ENCODE results near the gene TRIML2. TPM values are rescaled to one million over a fixed set of nuclear protein-coding genes. Genes with fewer than 3 reads are reported as not detected.
"Not testable (repeated sequence)": the region's sequence is repeated elsewhere in the genome, so short reads cannot be mapped to it uniquely, and the experiment has no call there.

Gene TRIML2
- total and polyA plus RNA-seq, 5 experiments from 2014 or later = not detected

DNA sequence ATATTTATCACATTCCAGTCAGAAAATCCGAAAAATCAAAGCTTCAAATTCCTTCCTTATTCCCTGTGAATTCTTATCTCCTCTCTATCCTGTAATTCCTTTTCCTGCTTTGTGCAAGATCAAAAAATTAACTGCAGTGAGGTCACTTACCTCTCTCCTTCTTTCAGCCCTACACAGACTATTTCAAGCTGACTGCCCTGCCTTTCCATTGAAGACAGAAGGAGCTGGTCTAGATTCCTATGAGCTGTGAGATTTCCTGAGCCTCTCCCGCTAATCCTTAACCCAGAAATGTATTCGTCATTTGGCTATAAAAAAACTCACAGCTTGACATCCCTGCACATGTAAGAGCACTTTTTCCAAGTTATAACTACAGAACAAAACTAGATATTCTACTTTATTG lies 26.6 kb downstream of the TRIML2 start:
- no peaks in the 10 kb centered on the region for H3K27me3 Mint-ChIP-seq
- no peaks in the 10 kb centered on the region for H3K36me3 Mint-ChIP-seq
- DNase-seq (no peak), ATAC-seq (no peak)
- POLR2A ChIA-PET = no interaction called here
- H3K27ac Mint-ChIP-seq = no peak overlapping the region
- H3K9me3 Mint-ChIP-seq = peaks cover 4 to 39% (median 16%) of the 10 kb centered on the region in 9 donors
- H3K4me1 Mint-ChIP-seq = no peaks in the 10 kb centered on the region
- H3K4me3 Mint-ChIP-seq = no peak overlapping the region

DNA sequence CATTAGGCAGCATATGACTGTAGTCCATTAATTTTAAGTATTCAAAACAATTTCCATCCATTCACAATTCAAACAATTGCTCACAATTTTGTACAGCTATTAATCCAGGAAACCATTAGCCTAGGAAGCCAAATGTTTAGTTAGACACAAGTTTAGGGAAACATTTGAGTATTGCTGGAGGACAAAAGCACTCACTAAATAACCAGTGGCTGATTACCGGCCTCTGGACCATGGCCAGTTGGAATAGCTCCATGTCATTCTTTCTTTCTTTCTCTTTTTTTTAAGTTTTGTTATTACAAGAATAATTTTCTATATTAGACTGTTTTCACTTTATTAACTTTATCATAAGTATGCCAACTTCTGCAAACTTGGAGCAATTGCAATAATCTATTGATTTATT lies 31.3 kb downstream of the TRIML2 start:
- Mint-ChIP-seq H3K4me3 (no peak overlapping the region), H3K36me3 (no peaks in the 10 kb centered on the region), H3K4me1 (no peaks in the 10 kb centered on the region), H3K27ac (no peak overlapping the region), H3K9me3 (peaks cover 3 to 25% (median 12%) of the 10 kb centered on the region in 9 donors), H3K27me3 (no peaks in the 10 kb centered on the region)
- DNase-seq (no peak), ATAC-seq (no peak)
- POLR2A ChIA-PET = no interaction called here

DNA sequence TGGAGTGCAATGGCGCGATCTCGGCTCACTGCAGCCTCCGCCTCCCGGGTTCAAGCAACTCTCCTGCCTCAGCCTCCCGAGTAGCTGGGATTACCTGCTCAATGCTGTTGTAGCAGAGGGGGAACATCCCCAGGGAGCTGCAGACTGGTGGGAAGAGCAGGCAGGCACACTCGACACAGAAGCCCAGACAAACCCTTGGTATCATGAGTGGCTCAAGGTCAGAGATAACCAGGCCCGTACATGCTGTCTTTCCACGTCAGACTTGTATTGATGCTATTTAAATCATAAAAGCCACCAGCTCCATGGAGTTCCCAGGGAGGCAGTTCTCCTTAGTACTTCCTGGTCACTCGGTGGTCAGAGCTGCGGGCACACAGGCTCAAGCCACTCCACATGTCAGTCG lies 33.2 kb downstream of the TRIML2 start:
- Mint-ChIP-seq H3K9me3 (peaks cover 0 to 16% (median 10%) of the 10 kb centered on the region in 9 donors), H3K4me3 (no peak overlapping the region), H3K27me3 (no peaks in the 10 kb centered on the region), H3K36me3 (no peaks in the 10 kb centered on the region), H3K4me1 (no peaks in the 10 kb centered on the region), H3K27ac (no peak overlapping the region)
- ATAC-seq (no peak), DNase-seq (no peak)
- POLR2A ChIA-PET = no interaction called here

GRCh38 chr4:188061083-188061482 lies 48.3 kb downstream of the TRIML2 start:
- no peak overlapping the region for H3K27ac Mint-ChIP-seq
- POLR2A ChIA-PET = no interaction called here

DNA sequence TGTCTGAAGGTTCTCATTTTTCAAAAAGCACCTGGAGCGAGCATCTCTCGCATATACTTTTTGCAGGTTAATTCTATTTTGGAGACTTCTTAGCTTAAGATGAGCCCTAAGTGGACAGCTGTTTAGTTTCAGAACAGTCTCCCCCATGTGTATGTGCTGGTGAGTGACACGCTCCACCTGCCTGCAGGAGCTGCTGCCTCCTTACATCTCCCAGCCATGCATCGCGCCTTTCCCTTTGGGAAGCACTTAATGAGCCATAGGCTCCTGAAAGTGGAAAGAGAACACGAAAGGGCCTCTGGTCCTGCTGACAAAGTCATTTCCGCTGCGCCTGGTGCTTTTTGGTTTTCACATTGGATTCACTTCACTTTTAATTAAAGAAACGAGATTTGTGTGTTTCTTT lies 56.1 kb downstream of the TRIML2 start:
- Mint-ChIP-seq H3K27me3 (no peaks in the 10 kb centered on the region), H3K4me1 (no peaks in the 10 kb centered on the region), H3K9me3 (peaks cover 0 to 21% (median 9%) of the 10 kb centered on the region in 9 donors), H3K4me3 (no peak overlapping the region), H3K36me3 (no peaks in the 10 kb centered on the region), H3K27ac (no peak overlapping the region)
- DNase-seq (no peak), ATAC-seq (no peak)
- POLR2A ChIA-PET = no interaction called here

More at GRCh38 chr4:188061083-188061482, 48.3 kb downstream of the TRIML2 start:
- ATAC-seq (no peak), DNase-seq (no peak)
- no peaks in the 10 kb centered on the region for H3K36me3 Mint-ChIP-seq
- peaks cover 0 to 11% (median 3%) of the 10 kb centered on the region in 9 donors for H3K9me3 Mint-ChIP-seq
- no peaks in the 10 kb centered on the region for H3K4me1 Mint-ChIP-seq
- H3K4me3 Mint-ChIP-seq = no peak overlapping the region
- no peaks in the 10 kb centered on the region for H3K27me3 Mint-ChIP-seq

- DNase-seq (no peak), ATAC-seq (no peak)
- Mint-ChIP-seq H3K4me1 (no peaks in the 10 kb centered on the region), H3K27ac (no peak overlapping the region), H3K9me3 (peaks cover 0 to 20% (median 7%) of the 10 kb centered on the region in 9 donors), H3K27me3 (no peaks in the 10 kb centered on the region), H3K36me3 (no peaks in the 10 kb centered on the region), H3K4me3 (no peak overlapping the region)
- POLR2A ChIA-PET = no interaction called here
Measured at GRCh38 chr4:188046657-188047056, 62.7 kb downstream of the TRIML2 start.

- H3K27me3 Mint-ChIP-seq, H3K4me3 Mint-ChIP-seq, DNase-seq, H3K36me3 Mint-ChIP-seq, H3K4me1 Mint-ChIP-seq, ATAC-seq, H3K27ac Mint-ChIP-seq, POLR2A ChIA-PET: not testable (repeated sequence)
- peaks cover 0 to 29% (median 8%) of the 10 kb centered on the region in 9 donors for H3K9me3 Mint-ChIP-seq
Measured at GRCh38 chr4:188045461-188045860, 63.9 kb downstream of the TRIML2 start.

DNA sequence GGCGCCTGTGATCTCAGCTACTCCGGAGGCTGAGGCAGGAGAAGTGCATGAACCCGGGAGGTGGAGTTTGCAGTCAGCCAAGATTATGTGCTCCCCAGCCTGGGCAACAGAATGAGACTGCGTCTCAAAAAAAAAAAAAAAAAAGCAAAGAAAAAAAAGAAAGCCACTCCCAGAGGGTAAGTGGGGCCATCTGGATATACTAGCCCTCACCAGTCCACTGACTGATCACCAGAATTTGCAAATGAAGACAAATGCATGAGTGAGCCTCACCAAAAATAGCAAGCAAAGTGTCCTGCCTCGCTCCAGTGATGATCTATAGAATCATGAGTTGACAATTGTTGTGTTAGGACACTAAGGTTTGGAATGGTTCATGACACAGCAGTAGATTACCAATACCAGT lies 66.2 kb downstream of the TRIML2 start:
- Mint-ChIP-seq H3K27me3 (no peaks in the 10 kb centered on the region), H3K9me3 (peaks cover 0 to 35% (median 8%) of the 10 kb centered on the region in 9 donors), H3K4me3 (no peak overlapping the region), H3K27ac (no peak overlapping the region), H3K36me3 (no peaks in the 10 kb centered on the region), H3K4me1 (no peaks in the 10 kb centered on the region)
- POLR2A ChIA-PET = no interaction called here
- DNase-seq = no peak
- ATAC-seq = no peak

- ATAC-seq (no peak), DNase-seq (no peak)
- Mint-ChIP-seq H3K27me3 (no peaks in the 10 kb centered on the region), H3K4me3 (no peak overlapping the region), H3K4me1 (no peaks in the 10 kb centered on the region), H3K36me3 (no peaks in the 10 kb centered on the region), H3K9me3 (peaks cover 0 to 35% (median 8%) of the 10 kb centered on the region in 9 donors), H3K27ac (no peak overlapping the region)
- POLR2A ChIA-PET = no interaction called here
Measured at GRCh38 chr4:188042191-188042590, 67.2 kb downstream of the TRIML2 start.

DNA sequence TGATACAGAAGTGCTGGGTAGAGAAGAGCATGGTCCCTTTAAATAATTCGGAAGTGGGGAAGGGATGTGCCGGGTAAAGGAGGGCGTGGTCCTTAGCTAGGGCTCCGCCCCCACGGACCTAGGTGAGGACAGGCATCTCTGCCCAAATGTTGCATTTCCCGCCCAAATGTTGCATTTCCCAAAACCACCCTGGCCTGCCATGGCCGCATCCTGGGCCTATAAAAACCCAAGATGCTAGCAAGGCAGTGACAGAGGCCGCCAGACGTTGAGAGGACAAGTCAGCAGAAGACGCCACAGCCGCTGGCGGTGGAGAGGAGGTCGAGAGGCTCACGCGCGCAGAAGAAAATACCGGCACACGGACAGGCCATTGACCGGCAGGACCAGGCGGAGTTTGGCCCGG lies 67.7 kb downstream of the TRIML2 start:
- Mint-ChIP-seq H3K27me3 (no peaks in the 10 kb centered on the region), H3K36me3 (no peaks in the 10 kb centered on the region), H3K4me3 (no peak overlapping the region), H3K9me3 (peaks cover 0 to 35% (median 8%) of the 10 kb centered on the region in 9 donors), H3K27ac (no peak overlapping the region), H3K4me1 (no peaks in the 10 kb centered on the region)
- no peak for ATAC-seq
- POLR2A ChIA-PET = no interaction called here
- DNase-seq = no peak

Other genes starting within 250 kb of the TRIML2 start
- gene ZFP42, start 113.8 kb downstream of the TRIML2 start, total RNA-seq = not detected
- gene ZFP42, start 113.8 kb downstream of the TRIML2 start, polyA plus RNA-seq = not detected
- not detected for gene TRIML1, start 29.8 kb upstream of the TRIML2 start, total RNA-seq
- gene TRIML1, start 29.8 kb upstream of the TRIML2 start, polyA plus RNA-seq = not detected